ENCODE data around the gene PBX4.

The PBX4 gene

DNA sequence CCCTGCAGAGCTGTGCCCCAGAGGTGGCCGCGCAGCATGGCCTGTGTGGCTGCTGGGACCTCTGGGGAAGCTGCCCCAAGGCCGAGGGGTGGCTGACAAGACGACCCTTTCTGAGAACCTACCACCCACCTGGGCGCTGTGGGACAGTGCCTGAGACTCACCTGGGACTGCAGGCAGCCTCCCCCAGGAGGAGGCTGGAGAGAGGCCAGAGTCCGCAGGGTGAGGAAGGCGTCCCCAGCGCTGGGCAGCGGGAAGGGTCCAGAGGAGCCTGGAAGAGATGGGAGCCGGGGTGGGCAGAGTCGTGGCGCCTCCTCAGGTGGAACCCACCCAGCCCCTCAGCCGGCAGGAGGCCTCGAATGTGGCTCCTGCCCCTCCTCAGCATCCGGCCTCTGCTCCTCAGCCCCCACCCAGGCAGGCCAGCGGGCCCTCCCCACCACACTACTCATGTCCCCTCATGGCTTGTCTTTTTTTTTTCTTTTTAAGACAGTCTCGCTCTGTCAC, 55.1 kb downstream of the PBX4 start:
- H3K36me3 ChIP-seq (ENCODE audit: low read length): no peaks in the 10 kb centered on the region
- H3K4me3 ChIP-seq (ENCODE audit: insufficient read depth, low read length, poor library complexity, severe bottlenecking): no peak overlapping the region
- no peak overlapping the region for H3K4me2 ChIP-seq (ENCODE audit: low read depth, low read length, poor library complexity, severe bottlenecking)
- H3K9ac ChIP-seq (ENCODE audit: low read length): no peak overlapping the region
- no peak overlapping the region for H3K27ac ChIP-seq (ENCODE audit: low read depth, low read length)
- H2AFZ ChIP-seq (ENCODE audit: low read depth, low read length, severe bottlenecking): no peak overlapping the region
- H3K9me3 ChIP-seq (ENCODE audit: insufficient read depth, low read length): no peaks in the 10 kb centered on the region
- TF ChIP-seq, protein P1, sequence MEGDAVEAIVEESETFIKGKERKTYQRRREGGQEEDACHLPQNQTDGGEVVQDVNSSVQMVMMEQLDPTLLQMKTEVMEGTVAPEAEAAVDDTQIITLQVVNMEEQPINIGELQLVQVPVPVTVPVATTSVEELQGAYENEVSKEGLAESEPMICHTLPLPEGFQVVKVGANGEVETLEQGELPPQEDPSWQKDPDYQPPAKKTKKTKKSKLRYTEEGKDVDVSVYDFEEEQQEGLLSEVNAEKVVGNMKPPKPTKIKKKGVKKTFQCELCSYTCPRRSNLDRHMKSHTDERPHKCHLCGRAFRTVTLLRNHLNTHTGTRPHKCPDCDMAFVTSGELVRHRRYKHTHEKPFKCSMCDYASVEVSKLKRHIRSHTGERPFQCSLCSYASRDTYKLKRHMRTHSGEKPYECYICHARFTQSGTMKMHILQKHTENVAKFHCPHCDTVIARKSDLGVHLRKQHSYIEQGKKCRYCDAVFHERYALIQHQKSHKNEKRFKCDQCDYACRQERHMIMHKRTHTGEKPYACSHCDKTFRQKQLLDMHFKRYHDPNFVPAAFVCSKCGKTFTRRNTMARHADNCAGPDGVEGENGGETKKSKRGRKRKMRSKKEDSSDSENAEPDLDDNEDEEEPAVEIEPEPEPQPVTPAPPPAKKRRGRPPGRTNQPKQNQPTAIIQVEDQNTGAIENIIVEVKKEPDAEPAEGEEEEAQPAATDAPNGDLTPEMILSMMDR (IDR thresholded peaks at IDR 0.05; ENCODE audit: insufficient read depth, low read length, poor library complexity, severe bottlenecking): no peak
- no peak for TF ChIP-seq EZH2phosphoT487 (conservative IDR thresholded peaks at IDR 0.05; ENCODE audit: low read length)
- no peaks in the 10 kb centered on the region for H3K9me2 ChIP-seq (replicated peaks; ENCODE audit: insufficient read depth, low read length)
- H3K79me2 ChIP-seq (ENCODE audit: insufficient read depth, low read length): no peaks in the 10 kb centered on the region
- H4K20me1 ChIP-seq (ENCODE audit: low read depth, low read length): no peaks in the 10 kb centered on the region
- no peaks in the 10 kb centered on the region for H3F3A ChIP-seq (ENCODE audit: insufficient read depth)
- H3K27me3 ChIP-seq (ENCODE audit: low read length): no peaks in the 10 kb centered on the region

DNA sequence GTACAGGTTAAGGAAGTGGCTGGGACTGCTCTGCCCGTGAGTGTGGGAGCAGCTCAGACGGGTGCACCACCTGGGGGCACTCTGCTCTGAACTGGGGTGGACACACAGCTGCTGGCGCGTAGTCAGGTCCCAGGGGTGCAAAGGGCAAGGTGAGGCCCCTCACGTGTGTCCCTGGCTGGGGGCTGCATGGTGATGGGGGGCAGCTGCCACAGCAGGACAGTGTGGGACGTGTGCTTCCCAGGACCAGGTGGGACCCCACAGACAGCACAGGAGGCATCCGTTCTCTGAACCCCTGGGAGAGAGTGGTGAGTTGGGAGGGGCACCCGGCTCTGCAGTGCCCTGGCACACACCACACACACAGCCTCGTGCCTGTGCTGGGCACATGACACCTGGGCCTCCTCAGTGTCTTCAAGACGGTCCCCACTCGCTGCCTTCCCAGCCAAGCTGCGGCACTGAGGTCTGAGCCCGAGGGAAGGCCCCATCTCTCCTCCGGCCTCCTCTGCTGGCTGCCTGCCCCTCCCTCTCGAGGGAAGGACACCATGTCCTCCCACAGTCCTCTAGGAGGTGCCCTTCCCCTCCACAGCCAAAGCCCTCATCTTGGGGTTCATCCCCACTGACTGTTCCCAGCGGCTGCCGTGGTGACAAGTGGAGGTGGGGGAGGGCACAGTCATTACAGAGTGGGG, 55.7 kb downstream of the PBX4 start:
- Histone ChIP-seq H3K9ac (ENCODE audit: low read length) (no peak overlapping the region), H3K4me2 (ENCODE audit: low read depth, low read length, poor library complexity, severe bottlenecking) (no peak overlapping the region), H3K9me2 (replicated peaks; ENCODE audit: insufficient read depth, low read length) (no peaks in the 10 kb centered on the region), H4K20me1 (ENCODE audit: low read depth, low read length) (no peaks in the 10 kb centered on the region), H2AFZ (ENCODE audit: low read depth, low read length, severe bottlenecking) (no peak overlapping the region), H3K9me3 (ENCODE audit: insufficient read depth, low read length) (no peaks in the 10 kb centered on the region), H3K36me3 (ENCODE audit: low read length) (no peaks in the 10 kb centered on the region), H3F3A (ENCODE audit: insufficient read depth) (no peaks in the 10 kb centered on the region), H3K4me3 (ENCODE audit: insufficient read depth, low read length, poor library complexity, severe bottlenecking) (no peak overlapping the region), H3K27me3 (ENCODE audit: low read length) (no peaks in the 10 kb centered on the region), H3K27ac (ENCODE audit: low read depth, low read length) (no peak overlapping the region), H3K79me2 (ENCODE audit: insufficient read depth, low read length) (no peaks in the 10 kb centered on the region)
- no peak for TF ChIP-seq EZH2phosphoT487 (conservative IDR thresholded peaks at IDR 0.05; ENCODE audit: low read length)
- TF ChIP-seq, protein P1 (IDR thresholded peaks at IDR 0.05; ENCODE audit: insufficient read depth, low read length, poor library complexity, severe bottlenecking): no peak

- TF ChIP-seq, protein P1 (IDR thresholded peaks at IDR 0.05; ENCODE audit: insufficient read depth, low read length, poor library complexity, severe bottlenecking): no peak
- no peak for TF ChIP-seq EZH2phosphoT487 (conservative IDR thresholded peaks at IDR 0.05; ENCODE audit: low read length)
- Histone ChIP-seq H3K36me3 (ENCODE audit: low read length) (no peaks in the 10 kb centered on the region), H3K9ac (ENCODE audit: low read length) (no peak overlapping the region), H3K4me2 (ENCODE audit: low read depth, low read length, poor library complexity, severe bottlenecking) (no peak overlapping the region), H3K9me2 (replicated peaks; ENCODE audit: insufficient read depth, low read length) (no peaks in the 10 kb centered on the region), H3K79me2 (ENCODE audit: insufficient read depth, low read length) (no peaks in the 10 kb centered on the region), H2AFZ (ENCODE audit: low read depth, low read length, severe bottlenecking) (no peak overlapping the region), H4K20me1 (ENCODE audit: low read depth, low read length) (no peaks in the 10 kb centered on the region), H3K9me3 (ENCODE audit: insufficient read depth, low read length) (no peaks in the 10 kb centered on the region), H3K27ac (ENCODE audit: low read depth, low read length) (no peak overlapping the region), H3F3A (ENCODE audit: insufficient read depth) (no peaks in the 10 kb centered on the region), H3K27me3 (ENCODE audit: low read length) (no peaks in the 10 kb centered on the region), H3K4me3 (ENCODE audit: insufficient read depth, low read length, poor library complexity, severe bottlenecking) (no peak overlapping the region)
Measured at GRCh38 chr19:19561946-19562664, 56.4 kb downstream of the PBX4 start.
